ENCODE data around the gene CCDC137. TPM values are rescaled to one million over a fixed set of nuclear protein-coding genes. Genes with fewer than 3 reads are reported as not detected.
A peak's percentile ranks its signal among the peaks of the same experiment; 100 is the strongest.

Gene CCDC137
- total and polyA plus RNA-seq, 2 of the 13 experiments (the other 11 are each of a cell fraction or from before 2014, with no cell fraction given), result 14.6 to 39.1 TPM

- peak; percentile 91 for TF ChIP-seq RXRB (CRISPR knock-in tag; IDR thresholded peaks at IDR 0.05; ENCODE audit: borderline replicate concordance)
- TF ChIP-seq ZNF138 (CRISPR knock-in tag; IDR thresholded peaks at IDR 0.05; ENCODE audit: low read depth), result no peak; the same call in none of the 2 replicates
- TF ChIP-seq RFX1 (IDR thresholded peaks at IDR 0.05), result no peak
- TF ChIP-seq ZEB1 (IDR thresholded peaks at IDR 0.05; ENCODE audit: insufficient replicate concordance, low read depth), result peak; percentile 25
- peak; percentile 75 for TF ChIP-seq SRSF4 (IDR thresholded peaks at IDR 0.05; ENCODE audit: low read depth, low read length, poor library complexity, severe bottlenecking)
- TF ChIP-seq IKZF4 (CRISPR knock-in tag; IDR thresholded peaks at IDR 0.05; ENCODE audit: borderline replicate concordance, low read depth, not compliant biosample characterization), result peak; percentile 99
- peak; percentile 99 for TF ChIP-seq LBX2 (CRISPR knock-in tag; IDR thresholded peaks at IDR 0.05; ENCODE audit: borderline replicate concordance)
- peak; percentile 99 for TF ChIP-seq MXD3 (CRISPR knock-in tag; IDR thresholded peaks at IDR 0.05)
- TF ChIP-seq TARDBP (CRISPR knock-in tag; IDR thresholded peaks at IDR 0.05), result peak; percentile 95
- TF ChIP-seq MBNL3 (CRISPR knock-in tag; conservative IDR thresholded peaks at IDR 0.05), result no peak
- TF ChIP-seq ZC3H13 (CRISPR knock-in tag; IDR thresholded peaks at IDR 0.05), result peak; percentile 95
- TF ChIP-seq ZNF672 (CRISPR knock-in tag; IDR thresholded peaks at IDR 0.05), result peak; percentile 88; the same call in 1 of the 2 replicates
- TF ChIP-seq ZNF652 (CRISPR knock-in tag; IDR thresholded peaks at IDR 0.05; ENCODE audit: borderline replicate concordance, low read depth), result peak; percentile 41; the same call in 1 of the 2 replicates
- peak; percentile 94 for TF ChIP-seq TBX2 (CRISPR knock-in tag; IDR thresholded peaks at IDR 0.05; ENCODE audit: borderline replicate concordance)
- peak; percentile 72 for TF ChIP-seq ZNF446 (CRISPR knock-in tag; IDR thresholded peaks at IDR 0.05)
- TF ChIP-seq MTF2 (CRISPR knock-in tag; IDR thresholded peaks at IDR 0.05; ENCODE audit: borderline replicate concordance), result peak; percentile 81; the same call in 1 of the 2 replicates
- TF ChIP-seq CTCF (CRISPR knock-in tag; IDR thresholded peaks at IDR 0.05), result no peak; the same call in 1 of the 2 replicates
- TF ChIP-seq ZNF276 (CRISPR knock-in tag; IDR thresholded peaks at IDR 0.05; ENCODE audit: low read depth), result peak; percentile 97
- peak; percentile 99 for TF ChIP-seq ZNF879 (CRISPR knock-in tag; IDR thresholded peaks at IDR 0.05)
- peak; percentile 93 for TF ChIP-seq UBTF (CRISPR knock-in tag; IDR thresholded peaks at IDR 0.05)
- TF ChIP-seq ATRX (CRISPR knock-in tag; IDR thresholded peaks at IDR 0.05; ENCODE audit: borderline replicate concordance), result peak; percentile 59; the same call in 1 of the 2 replicates
- TF ChIP-seq GZF1 (CRISPR knock-in tag; IDR thresholded peaks at IDR 0.05), result peak; percentile 90
- peak; percentile 87 for TF ChIP-seq ESRRA (CRISPR knock-in tag; IDR thresholded peaks at IDR 0.05; ENCODE audit: low read depth)
- peak; percentile 74 for TF ChIP-seq ELF1 (CRISPR knock-in tag; IDR thresholded peaks at IDR 0.05)
Measured at GRCh38 chr17:81711814-81712467, 45.4 kb downstream of the CCDC137 start, which contains the start of gene SLC25A10 (continued).
